Nephron progenitor cell (in vitro differentiated cells): ENCODE measurements around the gene DGKQ.

Experiments
- DNase-seq: peaks from one replicate; pipeline ENCODE4 v3.0.0; 2021
- H3K27ac Mint-ChIP-seq: 2 replicates; pipeline ENCODE4 v1.8.0; 2021; ENCODE audit warnings: mild to moderate bottlenecking, moderate library complexity, mixed read lengths
- H3K27me3 Mint-ChIP-seq: 2 replicates; pipeline ENCODE4 v1.8.0; 2021; ENCODE audit warnings: mild to moderate bottlenecking, low read depth, mixed read lengths; ENCODE audit not compliant: poor library complexity
- H3K36me3 Mint-ChIP-seq: 2 replicates; pipeline ENCODE4 v1.8.0; 2021; ENCODE audit warnings: low read depth, mixed read lengths
- H3K4me1 Mint-ChIP-seq: 2 replicates; pipeline ENCODE4 v1.8.0; 2021; ENCODE audit warnings: mixed read lengths
- H3K4me3 Mint-ChIP-seq: 2 replicates; pipeline ENCODE4 v1.8.0; 2021; ENCODE audit warnings: mild to moderate bottlenecking, moderate library complexity, mixed read lengths
- H3K9me3 Mint-ChIP-seq: 2 replicates; pipeline ENCODE4 v1.8.0; 2021; ENCODE audit warnings: mild to moderate bottlenecking, moderate library complexity, mixed read lengths
- CTCF ChIP-seq: fragments of 200-600 bp; sonication (generic); IDR thresholded peaks from 2 replicates; pipeline ENCODE4 v1.5.0; 2021; ENCODE audit warnings: antibody characterized with exemption

The DGKQ gene

GRCh38 chr4:954211-955020 lies 19.0 kb downstream of the DGKQ start:
- Mint-ChIP-seq H3K27ac (peak overlapping the region; percentile 90), H3K4me1 (peaks cover 43% of the 10 kb centered on the region), H3K9me3 (no peaks in the 10 kb centered on the region), H3K27me3 (no peaks in the 10 kb centered on the region), H3K4me3 (no peak overlapping the region), H3K36me3 (peaks cover 9% of the 10 kb centered on the region)
- no peak for TF ChIP-seq CTCF
- no peak for DNase-seq

- Mint-ChIP-seq H3K4me3 (no peak overlapping the region), H3K9me3 (no peaks in the 10 kb centered on the region), H3K36me3 (peaks cover 9% of the 10 kb centered on the region), H3K27ac (no peak overlapping the region), H3K27me3 (peaks cover 2% of the 10 kb centered on the region), H3K4me1 (peaks cover 51% of the 10 kb centered on the region)
- no peak for DNase-seq
- TF ChIP-seq CTCF = no peak
These were observed 19.8 kb downstream of the DGKQ start for GRCh38 chr4:953574-953915.

- Mint-ChIP-seq H3K4me1 (peaks cover 56% of the 10 kb centered on the region), H3K4me3 (no peak overlapping the region), H3K27ac (no peak overlapping the region), H3K9me3 (no peaks in the 10 kb centered on the region), H3K27me3 (peaks cover 4% of the 10 kb centered on the region), H3K36me3 (peaks cover 9% of the 10 kb centered on the region)
- DNase-seq = no peak
- no peak for TF ChIP-seq CTCF
These were observed 20.3 kb downstream of the DGKQ start for GRCh38 chr4:952881-953573.

GRCh38 chr4:951594-952468 lies 21.5 kb downstream of the DGKQ start:
- Mint-ChIP-seq H3K27me3 (peaks cover 8% of the 10 kb centered on the region), H3K4me1 (peaks cover 59% of the 10 kb centered on the region), H3K36me3 (peaks cover 9% of the 10 kb centered on the region), H3K27ac (peak overlapping the region; percentile 95), H3K4me3 (no peak overlapping the region), H3K9me3 (no peaks in the 10 kb centered on the region)
- no peak for TF ChIP-seq CTCF
- no peak for DNase-seq

- H3K27ac Mint-ChIP-seq = peak overlapping the region; percentile 70
- no peak for TF ChIP-seq CTCF
- peak; percentile 59 for DNase-seq
- H3K4me1 Mint-ChIP-seq = peaks cover 56% of the 10 kb centered on the region
- H3K36me3 Mint-ChIP-seq = peaks cover 9% of the 10 kb centered on the region
- H3K27me3 Mint-ChIP-seq = peaks cover 12% of the 10 kb centered on the region
- H3K9me3 Mint-ChIP-seq = no peaks in the 10 kb centered on the region
- H3K4me3 Mint-ChIP-seq = peak overlapping the region; percentile 48
These were observed 22.2 kb downstream of the DGKQ start for GRCh38 chr4:951186-951585.
